ENCODE measurements around the gene CD163L1. TPM values are rescaled to one million over a fixed set of nuclear protein-coding genes. Genes with fewer than 3 reads are reported as not detected.
"Not testable (repeated sequence)": the region's sequence is repeated elsewhere in the genome, so short reads cannot be mapped to it uniquely, and the experiment has no call there.

The CD163L1 gene
- total RNA-seq, 2 experiments from 2014 or later = not detected

DNA sequence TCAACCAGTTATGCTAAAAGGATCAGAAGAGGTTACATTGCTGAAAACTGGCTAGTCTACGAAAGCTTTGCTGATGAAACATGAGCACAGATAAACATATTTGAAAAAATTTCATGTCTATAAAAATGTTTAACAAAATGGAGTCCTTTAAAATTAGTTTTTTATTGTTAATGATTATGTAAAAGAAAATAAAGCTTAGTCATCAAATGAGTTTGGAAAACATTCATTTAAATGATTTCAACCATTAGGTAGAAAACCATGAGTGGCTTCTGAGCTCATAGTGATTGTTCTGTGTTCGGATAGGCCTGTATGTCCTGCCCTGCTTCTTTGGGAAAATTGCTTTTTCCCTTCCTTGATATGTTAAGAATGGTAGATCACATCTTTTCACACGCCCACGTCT is 584 bp upstream of the CD163L1 start:
- no peaks in the 10 kb centered on the region for H3K9me2 ChIP-seq (ENCODE audit: insufficient read depth, low read length)
- H3K4me1 ChIP-seq (ENCODE audit: insufficient read depth, low read length, poor library complexity, severe bottlenecking) = no peaks in the 10 kb centered on the region
- H3K4me3 ChIP-seq (ENCODE audit: low read depth, low read length, poor library complexity, severe bottlenecking) = no peak overlapping the region
- no TSS peak for BruUV-seq (replicated peaks)
- no peak for DNase-seq (ENCODE audit: low spot score)
- no peaks in the 10 kb centered on the region for H3K36me3 ChIP-seq (ENCODE audit: insufficient read depth, low read length)
- TF ChIP-seq EZH2phosphoT487 (IDR thresholded peaks at IDR 0.05; ENCODE audit: borderline replicate concordance, low read depth, low read length) = no peak
- TF ChIP-seq, protein P1, sequence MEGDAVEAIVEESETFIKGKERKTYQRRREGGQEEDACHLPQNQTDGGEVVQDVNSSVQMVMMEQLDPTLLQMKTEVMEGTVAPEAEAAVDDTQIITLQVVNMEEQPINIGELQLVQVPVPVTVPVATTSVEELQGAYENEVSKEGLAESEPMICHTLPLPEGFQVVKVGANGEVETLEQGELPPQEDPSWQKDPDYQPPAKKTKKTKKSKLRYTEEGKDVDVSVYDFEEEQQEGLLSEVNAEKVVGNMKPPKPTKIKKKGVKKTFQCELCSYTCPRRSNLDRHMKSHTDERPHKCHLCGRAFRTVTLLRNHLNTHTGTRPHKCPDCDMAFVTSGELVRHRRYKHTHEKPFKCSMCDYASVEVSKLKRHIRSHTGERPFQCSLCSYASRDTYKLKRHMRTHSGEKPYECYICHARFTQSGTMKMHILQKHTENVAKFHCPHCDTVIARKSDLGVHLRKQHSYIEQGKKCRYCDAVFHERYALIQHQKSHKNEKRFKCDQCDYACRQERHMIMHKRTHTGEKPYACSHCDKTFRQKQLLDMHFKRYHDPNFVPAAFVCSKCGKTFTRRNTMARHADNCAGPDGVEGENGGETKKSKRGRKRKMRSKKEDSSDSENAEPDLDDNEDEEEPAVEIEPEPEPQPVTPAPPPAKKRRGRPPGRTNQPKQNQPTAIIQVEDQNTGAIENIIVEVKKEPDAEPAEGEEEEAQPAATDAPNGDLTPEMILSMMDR (conservative IDR thresholded peaks at IDR 0.05; ENCODE audit: low read length) = no peak
- POLR2A ChIA-PET = no interaction called here
- no peaks in the 10 kb centered on the region for H4K20me1 ChIP-seq (ENCODE audit: insufficient read depth, low read length)
- no peaks in the 10 kb centered on the region for H3K9me3 ChIP-seq (ENCODE audit: low read length)
- CTCF ChIA-PET (ENCODE audit: unreplicated experiment) = no interaction called here
- H3K4me2 ChIP-seq (ENCODE audit: low read length) = no peak overlapping the region
- no peaks in the 10 kb centered on the region for H3K79me2 ChIP-seq (ENCODE audit: insufficient read depth, low read depth, low read length)
- intact Hi-C loops (cut with micrococcal nuclease; ENCODE audit: unreplicated experiment) = no loop called here
- no peak overlapping the region for H3K27ac ChIP-seq (ENCODE audit: low read depth, low read length, poor library complexity, severe bottlenecking)
- no peak overlapping the region for H2AFZ ChIP-seq (ENCODE audit: low read length)

DNA sequence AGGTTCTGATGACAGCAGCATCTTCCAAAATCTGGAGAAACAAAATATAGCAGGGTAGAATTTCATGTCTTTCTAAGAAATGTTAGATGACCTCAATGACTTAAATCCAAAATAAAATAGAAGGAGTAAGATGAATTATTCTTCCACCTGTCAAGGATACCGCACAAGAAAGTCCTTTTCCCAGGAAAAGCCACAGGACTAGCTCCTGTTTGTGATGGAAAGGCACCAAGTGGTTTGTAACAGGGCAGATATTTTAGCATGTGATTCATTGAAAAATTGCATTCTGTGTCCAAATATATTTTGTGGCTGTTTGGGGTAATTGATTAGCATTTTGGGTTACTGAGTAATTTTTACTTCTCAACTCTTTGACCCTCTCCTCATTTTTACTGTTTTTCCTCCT is 2.7 kb downstream of the CD163L1 start:
- BruUV-seq (replicated peaks) = no TSS peak
- Histone ChIP-seq H2AFZ (ENCODE audit: low read length) (no peak overlapping the region), H3K9me2 (ENCODE audit: insufficient read depth, low read length) (no peaks in the 10 kb centered on the region), H4K20me1 (ENCODE audit: insufficient read depth, low read length) (no peaks in the 10 kb centered on the region), H3K79me2 (ENCODE audit: insufficient read depth, low read depth, low read length) (no peaks in the 10 kb centered on the region), H3K27ac (ENCODE audit: low read depth, low read length, poor library complexity, severe bottlenecking) (no peak overlapping the region), H3K4me2 (ENCODE audit: low read length) (no peak overlapping the region), H3K4me1 (ENCODE audit: insufficient read depth, low read length, poor library complexity, severe bottlenecking) (no peaks in the 10 kb centered on the region), H3K4me3 (ENCODE audit: low read depth, low read length, poor library complexity, severe bottlenecking) (no peak overlapping the region), H3K36me3 (ENCODE audit: insufficient read depth, low read length) (no peaks in the 10 kb centered on the region), H3K9me3 (ENCODE audit: low read length) (no peaks in the 10 kb centered on the region)
- intact Hi-C loops (cut with micrococcal nuclease; ENCODE audit: unreplicated experiment) = no loop called here
- CTCF ChIA-PET (ENCODE audit: unreplicated experiment) = no interaction called here
- no peak for DNase-seq (ENCODE audit: low spot score)
- no peak for TF ChIP-seq EZH2phosphoT487 (IDR thresholded peaks at IDR 0.05; ENCODE audit: borderline replicate concordance, low read depth, low read length)
- TF ChIP-seq, protein P1 (conservative IDR thresholded peaks at IDR 0.05; ENCODE audit: low read length) = no peak
- POLR2A ChIA-PET = no interaction called here

DNA sequence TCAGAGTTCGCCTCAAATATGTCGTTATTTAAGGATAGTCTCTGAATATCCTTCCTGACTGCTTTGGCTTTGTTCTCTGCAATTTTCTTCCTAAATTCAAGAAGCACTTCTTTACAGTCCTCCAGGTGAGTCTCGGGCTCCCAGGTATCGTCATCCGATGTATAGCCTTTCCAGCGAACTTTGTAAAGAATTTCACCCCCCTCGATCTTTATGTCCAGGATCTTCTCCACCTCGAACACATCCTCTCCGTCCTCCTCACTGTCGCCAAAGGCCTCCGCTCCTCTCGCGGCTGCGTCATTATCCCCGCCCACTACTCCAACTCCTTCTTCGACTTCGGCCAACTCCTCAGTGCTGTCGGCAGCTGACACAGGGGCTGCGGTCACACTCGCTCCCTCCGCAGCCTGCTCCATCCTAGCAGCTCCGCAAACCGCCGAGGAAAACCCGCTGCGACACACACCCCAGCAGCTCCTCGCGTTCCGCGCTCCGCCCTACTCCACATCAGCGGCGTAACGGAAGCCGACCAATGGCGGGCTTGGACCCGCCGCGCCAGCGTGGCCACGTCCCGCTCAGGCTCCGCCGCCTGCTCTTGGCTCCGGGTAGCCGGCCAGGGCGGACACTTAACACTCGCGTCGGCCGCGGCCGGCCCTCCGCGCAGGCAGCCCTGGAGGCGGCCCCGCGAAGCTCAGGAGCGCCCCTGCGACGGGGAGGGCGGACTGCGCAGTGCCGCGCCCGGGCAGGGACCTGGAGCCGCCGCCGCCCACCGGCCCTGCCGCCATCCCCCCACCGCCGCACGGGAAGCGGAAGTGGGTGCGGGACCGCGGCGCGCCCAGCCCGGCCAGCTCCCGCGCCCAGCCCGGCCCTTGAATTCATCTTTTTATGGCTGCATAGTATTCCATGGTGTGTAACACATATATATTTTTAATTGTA is 4.1 kb downstream of the CD163L1 start:
- BruUV-seq (replicated peaks) = no TSS peak
- intact Hi-C loops (cut with micrococcal nuclease; ENCODE audit: unreplicated experiment) = no loop called here
- Histone ChIP-seq H3K27ac (ENCODE audit: low read depth, low read length, poor library complexity, severe bottlenecking) (no peak overlapping the region), H2AFZ (ENCODE audit: low read length) (no peak overlapping the region), H3K9me2 (ENCODE audit: insufficient read depth, low read length) (no peaks in the 10 kb centered on the region), H3K4me1 (ENCODE audit: insufficient read depth, low read length, poor library complexity, severe bottlenecking) (no peaks in the 10 kb centered on the region), H4K20me1 (ENCODE audit: insufficient read depth, low read length) (no peaks in the 10 kb centered on the region), H3K4me2 (ENCODE audit: low read length) (no peak overlapping the region), H3K36me3 (ENCODE audit: insufficient read depth, low read length) (no peaks in the 10 kb centered on the region), H3K9me3 (ENCODE audit: low read length) (no peaks in the 10 kb centered on the region), H3K79me2 (ENCODE audit: insufficient read depth, low read depth, low read length) (no peaks in the 10 kb centered on the region), H3K4me3 (ENCODE audit: low read depth, low read length, poor library complexity, severe bottlenecking) (no peak overlapping the region)
- TF ChIP-seq EZH2phosphoT487 (IDR thresholded peaks at IDR 0.05; ENCODE audit: borderline replicate concordance, low read depth, low read length) = no peak
- TF ChIP-seq, protein P1 (conservative IDR thresholded peaks at IDR 0.05; ENCODE audit: low read length) = no peak
- no peak for DNase-seq (ENCODE audit: low spot score)
- ChIA-PET CTCF (ENCODE audit: unreplicated experiment) (no interaction called here), POLR2A (no interaction called here)

DNA sequence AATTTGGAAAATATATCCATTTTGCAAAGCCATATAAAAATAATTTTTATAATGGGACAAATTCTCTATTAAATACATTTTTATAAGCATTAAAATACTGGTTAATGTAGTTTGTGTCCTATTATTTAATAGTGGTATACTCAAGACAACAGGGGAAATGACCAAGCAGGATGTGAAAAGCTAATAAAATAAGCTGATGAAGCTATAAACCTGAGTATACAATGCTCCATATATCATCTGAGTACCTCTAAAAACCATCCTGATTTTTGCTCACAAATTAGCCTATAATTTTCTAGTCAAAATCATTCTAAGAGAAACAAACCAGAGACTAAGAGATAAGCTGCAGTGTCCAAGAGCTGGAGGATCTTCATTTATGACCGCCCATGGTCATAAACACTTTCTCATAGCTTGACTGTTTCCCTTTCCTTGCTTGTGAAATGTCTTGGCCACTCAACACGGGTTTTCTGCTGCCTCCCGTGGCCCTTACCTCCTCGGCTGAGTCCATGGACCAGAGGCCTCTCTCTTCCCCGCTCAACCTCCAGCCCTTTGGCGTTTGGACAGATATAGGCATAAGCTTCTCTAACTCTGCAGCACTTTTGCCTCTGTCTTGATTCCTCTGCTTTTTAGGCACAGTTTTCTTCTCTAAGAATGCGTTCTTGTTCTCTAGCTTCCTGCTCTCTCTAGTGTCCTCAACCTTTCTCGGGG is 5.5 kb downstream of the CD163L1 start:
- CTCF ChIA-PET (ENCODE audit: unreplicated experiment); intact Hi-C loops (cut with micrococcal nuclease; ENCODE audit: unreplicated experiment); H3K9me3 ChIP-seq (ENCODE audit: low read length); H3K79me2 ChIP-seq (ENCODE audit: insufficient read depth, low read depth, low read length); POLR2A ChIA-PET; H3K9me2 ChIP-seq (ENCODE audit: insufficient read depth, low read length); BruUV-seq (replicated peaks); H3K4me2 ChIP-seq (ENCODE audit: low read length); H4K20me1 ChIP-seq (ENCODE audit: insufficient read depth, low read length); H3K27ac ChIP-seq (ENCODE audit: low read depth, low read length, poor library complexity, severe bottlenecking); DNase-seq (ENCODE audit: low spot score); H3K36me3 ChIP-seq (ENCODE audit: insufficient read depth, low read length); H2AFZ ChIP-seq (ENCODE audit: low read length); H3K4me1 ChIP-seq (ENCODE audit: insufficient read depth, low read length, poor library complexity, severe bottlenecking); H3K4me3 ChIP-seq (ENCODE audit: low read depth, low read length, poor library complexity, severe bottlenecking): not testable (repeated sequence)
